ENCODE measurements around the gene PKD2. TPM values are rescaled to one million over a fixed set of nuclear protein-coding genes. Genes with fewer than 3 reads are reported as not detected.
"Not testable (repeated sequence)": the region's sequence is repeated elsewhere in the genome, so short reads cannot be mapped to it uniquely, and the experiment has no call there.

PKD2 gene
- total RNA-seq, 1 experiment from 2014 or later: 30.4 TPM

DNA sequence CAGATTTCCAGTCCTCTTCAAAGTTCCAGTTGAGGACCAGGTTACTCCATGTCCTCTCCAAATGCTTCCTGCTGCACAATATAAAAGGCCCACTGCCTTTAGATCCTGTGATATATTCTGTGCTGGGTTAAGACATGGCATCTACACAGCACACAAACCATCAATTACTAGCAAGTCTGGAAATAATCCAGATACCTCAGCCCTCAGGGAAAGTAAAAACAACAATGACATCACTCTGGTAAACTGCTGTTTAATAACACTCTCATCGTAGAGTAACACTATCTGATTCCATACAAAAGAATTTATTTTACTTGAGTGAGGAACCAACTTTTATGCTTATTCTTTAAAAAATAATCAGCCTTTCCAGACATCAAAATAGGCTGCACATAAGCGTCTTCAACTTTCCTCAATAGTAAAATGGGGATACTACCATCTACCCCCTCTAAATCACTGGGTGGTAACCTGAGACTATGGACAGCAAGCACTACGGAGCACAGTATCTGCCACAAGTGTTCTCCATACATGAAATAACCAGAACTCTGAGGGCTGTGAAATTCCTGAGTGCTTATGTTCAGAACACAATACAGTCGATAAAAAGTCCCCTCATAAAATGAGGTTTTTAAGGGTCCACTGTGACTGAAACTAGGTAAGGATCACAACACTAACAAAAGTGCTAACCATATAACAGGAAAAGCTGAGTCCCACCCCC, 97.6 kb downstream of the PKD2 start:
- BruUV-seq (replicated peaks): no TSS peak
- Mint-ChIP-seq H3K27ac (ENCODE audit: unreplicated experiment) (no peak overlapping the region), H3K27me3 (ENCODE audit: unreplicated experiment) (no peaks in the 10 kb centered on the region), H3K36me3 (ENCODE audit: insufficient read depth, unreplicated experiment) (no peaks in the 10 kb centered on the region), H3K4me3 (ENCODE audit: low read depth, unreplicated experiment) (no peak overlapping the region), H3K4me1 (ENCODE audit: low read depth, unreplicated experiment) (peaks cover 35% of the 10 kb centered on the region), H3K9me3 (ENCODE audit: low read depth, unreplicated experiment) (no peaks in the 10 kb centered on the region)
- CTCF ChIA-PET: no interaction called here
- no peak for DNase-seq
- intact Hi-C loops (cut with micrococcal nuclease; ENCODE audit: unreplicated experiment): no loop called here
- TF ChIP-seq, protein P1, sequence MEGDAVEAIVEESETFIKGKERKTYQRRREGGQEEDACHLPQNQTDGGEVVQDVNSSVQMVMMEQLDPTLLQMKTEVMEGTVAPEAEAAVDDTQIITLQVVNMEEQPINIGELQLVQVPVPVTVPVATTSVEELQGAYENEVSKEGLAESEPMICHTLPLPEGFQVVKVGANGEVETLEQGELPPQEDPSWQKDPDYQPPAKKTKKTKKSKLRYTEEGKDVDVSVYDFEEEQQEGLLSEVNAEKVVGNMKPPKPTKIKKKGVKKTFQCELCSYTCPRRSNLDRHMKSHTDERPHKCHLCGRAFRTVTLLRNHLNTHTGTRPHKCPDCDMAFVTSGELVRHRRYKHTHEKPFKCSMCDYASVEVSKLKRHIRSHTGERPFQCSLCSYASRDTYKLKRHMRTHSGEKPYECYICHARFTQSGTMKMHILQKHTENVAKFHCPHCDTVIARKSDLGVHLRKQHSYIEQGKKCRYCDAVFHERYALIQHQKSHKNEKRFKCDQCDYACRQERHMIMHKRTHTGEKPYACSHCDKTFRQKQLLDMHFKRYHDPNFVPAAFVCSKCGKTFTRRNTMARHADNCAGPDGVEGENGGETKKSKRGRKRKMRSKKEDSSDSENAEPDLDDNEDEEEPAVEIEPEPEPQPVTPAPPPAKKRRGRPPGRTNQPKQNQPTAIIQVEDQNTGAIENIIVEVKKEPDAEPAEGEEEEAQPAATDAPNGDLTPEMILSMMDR (IDR thresholded peaks at IDR 0.05; ENCODE audit: unreplicated experiment): no peak

- CTCF ChIA-PET: no interaction called here
- Mint-ChIP-seq H3K27ac (ENCODE audit: unreplicated experiment) (no peak overlapping the region), H3K9me3 (ENCODE audit: low read depth, unreplicated experiment) (no peaks in the 10 kb centered on the region), H3K4me1 (ENCODE audit: low read depth, unreplicated experiment) (peaks cover 35% of the 10 kb centered on the region), H3K36me3 (ENCODE audit: insufficient read depth, unreplicated experiment) (no peaks in the 10 kb centered on the region), H3K4me3 (ENCODE audit: low read depth, unreplicated experiment) (no peak overlapping the region), H3K27me3 (ENCODE audit: unreplicated experiment) (no peaks in the 10 kb centered on the region)
- TF ChIP-seq, protein P1 (IDR thresholded peaks at IDR 0.05; ENCODE audit: unreplicated experiment): no peak
- intact Hi-C loops (cut with micrococcal nuclease; ENCODE audit: unreplicated experiment): no loop called here
- no TSS peak for BruUV-seq (replicated peaks)
- DNase-seq: no peak
Observed at GRCh38 chr4:88106205-88106604, 98.8 kb downstream of the PKD2 start.

GRCh38 chr4:88107406-88108107, 100.1 kb downstream of the PKD2 start:
- no peak overlapping the region for H3K4me3 Mint-ChIP-seq (ENCODE audit: low read depth, unreplicated experiment)
- DNase-seq: peak; percentile 8
- H3K4me1 Mint-ChIP-seq (ENCODE audit: low read depth, unreplicated experiment): peaks cover 35% of the 10 kb centered on the region
- no peaks in the 10 kb centered on the region for H3K9me3 Mint-ChIP-seq (ENCODE audit: low read depth, unreplicated experiment)
- intact Hi-C loops (cut with micrococcal nuclease; ENCODE audit: unreplicated experiment): no loop called here
- peak overlapping the region; percentile 11 for H3K27ac Mint-ChIP-seq (ENCODE audit: unreplicated experiment)
- TF ChIP-seq, protein P1 (IDR thresholded peaks at IDR 0.05; ENCODE audit: unreplicated experiment): no peak
- no peaks in the 10 kb centered on the region for H3K36me3 Mint-ChIP-seq (ENCODE audit: insufficient read depth, unreplicated experiment)
- CTCF ChIA-PET: interaction anchor here (0.8 kb wide), 1 partner anchor 36 kb away, joined by 3 read pairs; no protein-coding TSS in a partner anchor
- no peaks in the 10 kb centered on the region for H3K27me3 Mint-ChIP-seq (ENCODE audit: unreplicated experiment)
- no TSS peak for BruUV-seq (replicated peaks)

DNA sequence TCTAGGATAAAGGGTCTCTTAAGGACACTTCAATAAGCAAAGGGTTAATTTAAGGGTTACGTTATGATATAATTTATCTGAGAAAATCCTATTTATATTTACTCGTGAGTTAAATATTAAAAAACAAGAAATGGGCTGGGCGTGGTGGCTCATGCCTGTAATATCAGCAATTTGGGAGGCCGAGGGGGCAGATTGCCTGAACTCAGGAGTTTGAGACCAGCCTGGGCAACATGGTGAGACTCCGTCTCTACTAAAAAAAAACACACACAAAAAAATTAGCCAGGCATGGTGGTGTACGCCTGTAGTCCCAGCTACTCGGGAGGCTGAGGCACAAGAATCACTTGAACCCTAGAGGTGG, 100.7 kb downstream of the PKD2 start:
- H3K27ac Mint-ChIP-seq (ENCODE audit: unreplicated experiment); BruUV-seq (replicated peaks); intact Hi-C loops (cut with micrococcal nuclease; ENCODE audit: unreplicated experiment); H3K27me3 Mint-ChIP-seq (ENCODE audit: unreplicated experiment); DNase-seq; H3K4me3 Mint-ChIP-seq (ENCODE audit: low read depth, unreplicated experiment); H3K9me3 Mint-ChIP-seq (ENCODE audit: low read depth, unreplicated experiment); H3K36me3 Mint-ChIP-seq (ENCODE audit: insufficient read depth, unreplicated experiment): not testable (repeated sequence)
- CTCF ChIA-PET: interaction anchor here (0.8 kb wide), 1 partner anchor 36 kb away, joined by 3 read pairs; no protein-coding TSS in a partner anchor
- H3K4me1 Mint-ChIP-seq (ENCODE audit: low read depth, unreplicated experiment): peaks cover 35% of the 10 kb centered on the region

GRCh38 chr4:88108747-88109122, 101.3 kb downstream of the PKD2 start:
- Mint-ChIP-seq H3K27me3 (ENCODE audit: unreplicated experiment) (no peaks in the 10 kb centered on the region), H3K4me3 (ENCODE audit: low read depth, unreplicated experiment) (no peak overlapping the region), H3K4me1 (ENCODE audit: low read depth, unreplicated experiment) (peaks cover 35% of the 10 kb centered on the region), H3K27ac (ENCODE audit: unreplicated experiment) (no peak overlapping the region), H3K36me3 (ENCODE audit: insufficient read depth, unreplicated experiment) (no peaks in the 10 kb centered on the region), H3K9me3 (ENCODE audit: low read depth, unreplicated experiment) (no peaks in the 10 kb centered on the region)
- BruUV-seq (replicated peaks): no TSS peak
- DNase-seq: no peak
- intact Hi-C loops (cut with micrococcal nuclease; ENCODE audit: unreplicated experiment): no loop called here
- CTCF ChIA-PET: no interaction called here
- TF ChIP-seq, protein P1 (IDR thresholded peaks at IDR 0.05; ENCODE audit: unreplicated experiment): no peak
